ENCODE results near the gene COPA.
"Not testable (repeated sequence)": the region's sequence is repeated elsewhere in the genome, so short reads cannot be mapped to it uniquely, and the experiment has no call there.

COPA gene

DNA sequence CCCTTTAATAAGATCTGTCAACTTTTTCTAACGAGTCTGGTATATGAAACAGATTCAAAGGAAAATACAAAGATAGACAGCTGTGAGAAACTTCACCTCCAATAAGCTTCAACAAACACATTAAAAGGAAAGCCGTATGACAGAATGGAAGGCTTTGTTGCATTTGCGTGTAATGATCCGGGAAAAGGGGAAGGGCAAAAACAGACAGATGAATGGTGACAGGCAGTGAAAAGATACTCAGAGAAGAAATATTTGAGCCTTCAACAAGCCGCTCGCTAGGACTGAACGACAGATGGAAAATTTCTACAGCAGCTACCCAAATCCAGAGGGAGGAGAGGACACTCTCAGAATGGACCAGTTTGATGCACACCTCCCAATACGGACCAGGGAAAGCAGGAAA, 14.9 kb downstream of the COPA start:
- DNase-seq = peak in 5 of 51 donors; percentile 24 to 71 (median 28)

- DNase-seq = no peak
Measured at GRCh38 chr1:160326418-160326817, 16.6 kb downstream of the COPA start.

GRCh38 chr1:160325252-160325651, 17.8 kb downstream of the COPA start:
- no peak for DNase-seq

DNA sequence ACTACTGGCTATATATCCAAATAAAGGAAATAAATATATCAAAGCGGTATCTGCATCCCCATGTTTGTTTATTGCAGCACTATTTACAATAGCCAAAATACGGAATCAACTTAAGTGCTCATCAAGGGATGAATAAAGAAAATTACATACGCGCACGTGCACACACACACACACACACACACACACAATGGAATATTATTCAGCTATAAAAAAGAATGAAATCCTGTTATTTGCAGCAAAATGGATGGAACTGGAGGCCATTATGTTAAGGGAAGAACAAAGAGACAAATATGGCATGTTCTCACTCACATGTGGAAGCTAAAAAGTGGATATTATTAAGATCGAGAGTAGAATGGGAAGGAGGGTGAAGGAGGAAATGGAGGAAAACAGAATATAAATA, 20.2 kb downstream of the COPA start:
- no peak for DNase-seq

DNA sequence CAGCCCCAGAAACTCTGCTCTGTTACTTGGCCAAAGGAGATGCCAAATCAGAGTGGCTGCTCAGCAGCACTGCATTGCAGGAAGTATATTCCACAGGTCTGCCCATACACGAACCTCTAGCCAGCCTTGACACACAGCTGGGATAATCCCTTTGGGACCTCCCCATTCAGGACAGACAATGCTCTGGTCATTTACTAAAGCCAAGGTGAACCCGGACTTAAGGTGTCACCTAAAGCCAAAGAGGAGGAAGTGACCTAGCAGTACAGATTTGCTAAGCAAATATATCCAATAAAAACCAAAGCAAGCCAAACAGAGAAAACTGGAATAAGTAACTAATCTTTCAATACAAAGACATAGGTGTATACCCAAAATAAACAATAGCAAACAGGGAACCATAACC, 27.7 kb downstream of the COPA start:
- DNase-seq = no peak

DNA sequence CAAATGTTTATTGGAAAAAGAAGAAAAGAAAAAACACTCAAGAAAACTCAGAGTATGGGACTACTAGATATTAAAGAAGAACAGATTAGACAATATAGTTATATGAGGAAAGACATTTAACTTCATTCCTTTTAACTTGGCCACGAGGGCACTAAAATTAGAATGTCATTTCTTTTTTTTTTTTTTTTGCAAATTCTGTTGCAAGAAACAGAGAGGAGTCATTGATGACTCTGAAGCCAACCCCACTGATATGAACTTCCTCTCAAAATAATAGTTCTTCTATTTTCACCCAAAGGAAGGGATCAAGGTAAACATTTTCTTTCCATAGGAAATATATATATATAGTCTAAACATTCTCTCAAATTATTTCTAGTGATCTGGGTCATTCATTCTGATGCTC, 33.5 kb downstream of the COPA start:
- DNase-seq = no peak

- DNase-seq = no peak
Measured at GRCh38 chr1:160309185-160309557, 33.9 kb downstream of the COPA start.

DNA sequence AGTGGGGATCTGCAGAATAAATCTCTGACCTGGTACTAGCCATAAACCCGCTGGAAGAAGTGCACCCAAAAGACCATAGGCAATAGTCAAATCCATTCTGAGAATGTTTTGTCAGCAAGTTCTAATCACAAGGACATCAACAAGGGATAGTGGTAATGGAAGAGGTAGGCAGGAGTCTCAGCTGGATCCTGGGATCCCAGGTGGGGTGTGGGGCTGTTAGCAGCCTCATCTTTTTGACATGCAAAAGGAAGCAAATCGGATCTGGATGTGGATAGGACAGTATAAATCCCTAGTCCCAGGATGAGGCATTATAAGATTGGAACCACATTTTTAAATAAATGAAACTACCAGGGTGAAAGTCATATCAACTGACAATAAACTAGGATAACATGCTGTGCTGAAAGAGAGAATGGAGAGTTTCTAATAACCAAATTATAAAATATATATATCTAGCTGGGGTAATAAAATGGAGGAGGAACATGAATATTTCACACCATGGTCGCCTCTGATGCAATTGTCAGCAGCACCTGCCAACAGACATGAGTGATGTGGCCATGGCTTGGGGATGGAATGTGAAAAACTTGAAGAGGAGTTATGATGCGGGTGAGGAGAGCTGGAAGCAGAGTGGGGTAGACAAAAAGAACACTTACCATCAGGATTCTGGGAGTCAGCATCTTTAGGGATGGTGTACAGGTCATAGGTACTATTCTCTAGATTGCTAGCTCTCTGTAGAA, 34.4 kb downstream of the COPA start:
- DNase-seq = no peak

- DNase-seq = no peak
Measured at GRCh38 chr1:160307118-160307791, 35.8 kb downstream of the COPA start.

GRCh38 chr1:160300173-160300572, 42.9 kb downstream of the COPA start:
- no peak for DNase-seq

GRCh38 chr1:160296036-160296435, 47.0 kb downstream of the COPA start:
- no peak for DNase-seq

- no peak for DNase-seq
Measured at GRCh38 chr1:160293020-160293968, 49.8 kb downstream of the COPA start.

DNA sequence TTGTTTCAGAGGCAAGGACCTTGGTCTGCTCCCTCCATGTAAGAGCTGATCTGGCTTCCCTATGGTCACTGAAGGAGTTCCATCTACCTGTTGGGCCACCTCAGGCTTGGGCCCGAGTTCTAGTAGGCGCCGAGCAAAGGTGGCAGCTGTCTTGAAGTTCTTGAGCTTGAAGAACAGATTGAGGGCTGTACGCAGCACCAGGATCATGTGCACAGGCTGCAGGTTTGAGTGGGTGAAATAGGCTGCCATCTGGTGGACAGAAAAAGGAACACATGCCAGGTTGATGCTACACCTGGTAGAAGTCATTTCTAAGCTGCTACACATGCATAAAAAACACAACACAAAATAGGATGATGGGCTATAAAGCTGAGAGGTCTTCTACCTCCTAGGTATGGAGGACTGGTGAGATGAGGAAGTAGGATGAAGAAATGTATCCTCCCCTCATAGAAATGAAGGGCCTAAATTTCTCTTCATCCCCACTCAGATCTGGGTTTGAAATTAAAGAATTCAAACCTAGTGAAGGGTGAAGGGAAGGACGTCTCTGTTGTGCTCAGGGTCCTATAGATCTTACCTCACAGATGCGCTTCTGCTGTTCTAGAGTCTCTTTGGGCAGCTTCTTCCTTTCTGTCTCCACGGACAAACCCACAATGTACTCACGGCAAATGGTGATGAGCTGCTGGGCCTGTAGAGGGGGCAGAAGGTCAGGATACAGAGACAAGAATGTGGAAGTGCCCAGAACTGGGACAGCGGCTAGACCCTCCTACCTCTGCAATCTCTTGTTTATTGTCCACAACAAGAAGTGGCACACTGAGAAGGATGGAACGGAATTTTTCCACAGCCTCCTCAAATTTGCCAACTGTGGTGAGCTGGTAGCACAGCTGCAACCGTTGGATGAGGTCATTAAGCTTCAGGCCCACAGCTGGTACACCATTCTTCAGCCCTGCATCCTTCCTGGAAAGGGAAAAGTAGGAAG, 51.5 kb downstream of the COPA start:
- peak in 39 of 51 donors; percentile 2 to 74 (median 34) for DNase-seq

GRCh38 chr1:160287769-160288168, 55.3 kb downstream of the COPA start:
- not testable (repeated sequence) for DNase-seq

GRCh38 chr1:160285506-160285905, 57.5 kb downstream of the COPA start:
- no peak for DNase-seq

GRCh38 chr1:160284782-160285344, 58.2 kb downstream of the COPA start, which contains the start of gene PEX19:
Gene PEX19, minus strand, starts transcription at chr1:160285133. Its CDS starts 9 bp downstream, at chr1:160285124.
- peak; percentile 43 to 96 (median 87) for DNase-seq

DNA sequence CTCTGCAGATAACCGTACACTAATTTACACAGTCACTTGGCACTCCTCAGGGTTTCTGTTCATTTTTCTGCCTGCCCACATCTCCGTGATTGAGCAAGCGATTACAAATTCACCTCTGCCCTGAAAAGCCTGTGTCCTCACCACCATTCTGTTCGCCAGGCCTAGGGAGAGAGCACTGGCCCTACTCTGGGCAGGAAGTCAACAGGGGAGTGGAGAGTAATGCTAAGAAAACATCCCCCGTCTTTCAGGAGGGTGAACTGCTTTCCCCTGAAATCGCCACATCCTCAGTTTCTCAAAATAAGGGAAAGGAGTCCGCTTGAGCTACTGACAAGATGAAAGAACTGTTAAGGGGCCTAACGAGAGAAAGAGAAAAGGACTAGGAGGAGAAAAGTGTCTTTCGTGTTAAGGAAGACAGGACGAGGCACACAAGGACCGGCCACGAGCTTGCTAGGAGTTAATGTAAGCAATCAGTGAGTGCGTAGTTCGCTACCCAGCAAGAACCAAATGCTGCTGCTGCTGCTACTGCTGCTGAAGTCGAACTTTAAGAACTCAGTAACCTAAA, 58.7 kb downstream of the COPA start:
- DNase-seq = peak in 1 of 51 donors; percentile 70

GRCh38 chr1:160282807-160283206, 60.2 kb downstream of the COPA start:
- no peak for DNase-seq

GRCh38 chr1:160277987-160278386, 65.1 kb downstream of the COPA start:
- DNase-seq = no peak

- DNase-seq = no peak
Measured at GRCh38 chr1:160277330-160277729, 65.7 kb downstream of the COPA start.
